CMK (cell line): ENCODE measurements around the gene MAVS.
"Not testable (repeated sequence)": the region's sequence is repeated elsewhere in the genome, so short reads cannot be mapped to it uniquely, and the experiment has no call there.

ENCODE experiments used
- DNase-seq: peaks from one replicate; pipeline ENCODE4 v3.0.0-alpha.2; 2010; ENCODE audit warnings: low read depth

MAVS gene

GRCh38 chr20:3854462-3854871 is 7.8 kb downstream of the MAVS start:
- DNase-seq = no peak

- no peak for DNase-seq
Observed at GRCh38 chr20:3857405-3857804, 10.8 kb downstream of the MAVS start.

GRCh38 chr20:3858689-3859088 is 12.1 kb downstream of the MAVS start:
- no peak for DNase-seq

GRCh38 chr20:3861191-3861590 is 14.6 kb downstream of the MAVS start:
- DNase-seq = no peak

DNA sequence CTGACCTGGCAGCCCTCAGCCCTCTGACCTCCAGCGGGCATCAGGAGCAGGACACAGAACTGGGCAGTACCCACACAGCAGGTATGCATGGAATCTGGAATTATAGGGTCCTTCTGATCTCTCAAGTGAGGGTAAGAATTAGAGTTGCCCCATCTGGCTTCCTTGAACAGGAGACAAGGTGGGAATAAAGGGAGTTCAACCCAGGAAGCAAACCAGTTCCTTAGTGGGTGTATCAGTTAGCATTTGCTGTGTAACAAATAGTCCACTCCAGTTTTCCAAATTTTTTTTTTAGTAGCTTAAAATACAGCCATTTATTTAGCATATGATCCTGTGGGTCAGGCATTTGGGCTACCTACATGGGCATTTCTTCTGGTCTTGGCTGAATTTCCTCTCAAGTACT is 15.7 kb downstream of the MAVS start:
- no peak for DNase-seq

GRCh38 chr20:3863317-3863716 is 16.7 kb downstream of the MAVS start:
- no peak for DNase-seq

DNA sequence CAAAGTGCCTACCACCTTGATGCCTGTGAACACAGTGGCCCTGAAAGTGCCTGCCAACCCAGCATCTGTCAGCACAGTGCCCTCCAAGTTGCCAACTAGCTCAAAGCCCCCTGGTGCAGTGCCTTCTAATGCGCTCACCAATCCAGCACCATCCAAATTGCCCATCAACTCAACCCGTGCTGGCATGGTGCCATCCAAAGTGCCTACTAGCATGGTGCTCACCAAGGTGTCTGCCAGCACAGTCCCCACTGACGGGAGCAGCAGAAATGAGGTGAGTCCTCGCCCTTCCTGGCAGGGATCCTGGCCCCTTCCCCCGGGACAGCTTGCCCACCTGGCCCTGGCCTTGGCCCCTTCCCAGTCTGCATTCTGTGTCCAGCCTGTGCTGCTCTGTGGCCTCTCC is 17.9 kb downstream of the MAVS start:
- no peak for DNase-seq

DNA sequence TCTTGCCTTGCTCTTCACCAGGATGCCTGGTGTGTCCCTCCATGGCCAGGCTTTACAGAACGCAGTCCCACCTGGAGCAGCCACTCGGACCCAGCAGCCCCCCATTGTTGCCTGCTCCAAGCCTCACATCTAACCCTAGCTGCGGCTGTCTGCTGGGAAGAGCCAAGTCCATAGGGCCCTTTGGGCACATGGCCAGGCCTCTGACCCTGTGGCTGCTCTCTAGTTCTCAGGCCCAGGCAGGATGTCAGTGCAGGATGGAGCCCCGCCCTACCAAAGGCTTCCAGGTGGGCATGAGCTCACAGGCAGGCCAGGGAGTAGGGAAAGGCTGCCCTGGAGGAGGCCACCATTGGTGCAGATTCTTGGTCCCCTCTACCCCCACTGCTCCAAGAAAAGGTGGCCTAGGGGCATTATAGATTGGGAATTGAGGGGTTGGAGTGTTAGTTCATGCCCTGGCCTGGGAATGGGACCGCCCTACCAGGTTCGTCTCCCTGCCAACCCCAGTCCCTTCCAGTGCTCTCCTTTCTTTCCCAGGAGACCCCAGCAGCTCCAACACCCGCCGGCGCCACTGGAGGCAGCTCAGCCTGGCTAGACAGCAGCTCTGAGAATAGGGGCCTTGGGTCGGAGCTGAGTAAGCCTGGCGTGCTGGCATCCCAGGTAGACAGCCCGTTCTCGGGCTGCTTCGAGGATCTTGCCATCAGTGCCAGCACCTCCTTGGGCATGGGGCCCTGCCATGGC is 18.7 kb downstream of the MAVS start:
- no peak for DNase-seq

- no peak for DNase-seq
Observed at GRCh38 chr20:3865887-3866407, 19.3 kb downstream of the MAVS start.

DNA sequence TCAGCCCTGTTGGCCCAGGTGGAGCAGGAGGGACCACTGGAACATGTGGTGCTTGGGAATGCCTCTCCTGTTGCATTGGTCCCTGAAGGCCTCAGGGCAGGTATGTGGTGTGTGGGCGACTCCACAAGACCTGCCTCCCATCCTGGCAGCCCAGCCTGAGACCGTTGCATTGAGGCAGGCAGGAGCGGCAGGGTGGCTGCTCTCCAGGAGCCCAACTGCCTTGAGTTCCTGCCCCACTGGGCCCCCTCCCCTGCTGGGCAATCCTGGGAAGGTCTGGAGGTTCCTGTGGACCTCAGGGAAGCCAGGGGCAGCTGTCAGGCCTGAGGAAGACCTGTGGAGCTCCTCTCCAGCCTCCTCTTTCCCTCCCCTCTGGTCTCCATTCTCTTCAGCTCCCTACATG is 19.8 kb downstream of the MAVS start:
- DNase-seq = no peak

GRCh38 chr20:3867802-3868201 is 21.2 kb downstream of the MAVS start:
- DNase-seq = no peak

DNA sequence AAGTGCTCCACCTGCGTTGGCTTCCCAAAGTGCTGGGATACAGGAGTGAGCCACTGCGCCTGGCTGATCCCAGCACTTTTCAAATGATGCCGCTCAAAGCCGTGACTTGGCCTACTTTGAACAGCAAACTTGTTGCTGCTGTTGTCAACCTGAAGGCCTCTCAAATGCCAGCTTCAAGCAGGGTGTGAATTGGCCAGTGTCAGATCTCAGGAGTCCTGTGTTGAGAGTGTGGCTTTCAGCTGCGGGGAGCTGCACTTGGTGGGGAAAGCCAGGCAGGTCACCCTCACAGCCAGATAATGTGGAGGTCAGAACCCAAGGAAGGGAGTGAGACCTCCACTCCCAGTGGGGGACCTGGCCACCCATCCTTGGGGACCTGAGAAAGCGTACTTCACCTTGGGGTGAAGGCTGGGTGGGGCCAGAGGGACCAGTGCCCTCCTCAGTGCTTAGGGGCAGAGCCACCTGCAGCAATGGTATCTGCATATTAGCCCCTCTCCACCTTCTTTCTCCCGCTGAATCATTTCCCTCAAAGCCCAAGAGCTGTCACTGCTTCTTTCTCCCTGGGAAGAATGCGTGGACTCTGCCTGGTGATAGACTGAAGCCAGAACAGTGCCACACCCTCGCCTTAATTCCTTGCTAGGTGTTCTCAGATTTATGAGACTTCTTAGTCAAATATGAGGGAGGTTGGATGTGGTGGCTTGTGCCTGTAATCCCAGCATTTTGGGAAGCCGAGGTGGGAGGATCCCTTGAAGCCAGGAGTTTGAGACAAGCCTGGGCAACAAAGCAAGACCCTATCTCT is 23.4 kb downstream of the MAVS start:
- DNase-seq = no peak

GRCh38 chr20:3871550-3872265 is 25.1 kb downstream of the MAVS start:
- no peak for DNase-seq

GRCh38 chr20:3873507-3873906 is 26.9 kb downstream of the MAVS start:
- DNase-seq = no peak

GRCh38 chr20:3874194-3874844 is 27.7 kb downstream of the MAVS start:
- no peak for DNase-seq

GRCh38 chr20:3875378-3875974 is 28.8 kb downstream of the MAVS start:
- no peak for DNase-seq

DNA sequence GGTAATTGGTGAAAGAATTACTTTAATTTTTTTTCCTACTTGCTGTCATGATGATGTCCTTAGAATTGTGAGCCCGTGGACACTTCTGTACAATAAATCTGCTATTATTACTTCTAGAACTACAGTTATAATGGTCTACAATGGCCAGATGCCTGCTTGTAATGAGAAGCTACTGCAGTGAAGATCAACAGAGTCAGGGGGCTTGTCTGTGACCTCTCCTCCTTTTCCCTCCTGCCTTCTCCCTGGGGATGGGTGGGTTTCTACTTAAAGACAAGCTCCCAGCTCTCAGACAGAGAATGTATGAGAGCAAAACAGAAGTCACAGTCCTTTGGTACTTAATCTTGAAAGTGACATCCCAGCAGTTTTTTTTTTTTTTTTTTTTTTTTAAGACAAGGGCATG is 29.4 kb downstream of the MAVS start:
- DNase-seq = no peak

GRCh38 chr20:3876676-3877075 is 30.0 kb downstream of the MAVS start:
- DNase-seq = no peak

GRCh38 chr20:3878921-3879274 is 32.3 kb downstream of the MAVS start:
- not testable (repeated sequence) for DNase-seq

DNA sequence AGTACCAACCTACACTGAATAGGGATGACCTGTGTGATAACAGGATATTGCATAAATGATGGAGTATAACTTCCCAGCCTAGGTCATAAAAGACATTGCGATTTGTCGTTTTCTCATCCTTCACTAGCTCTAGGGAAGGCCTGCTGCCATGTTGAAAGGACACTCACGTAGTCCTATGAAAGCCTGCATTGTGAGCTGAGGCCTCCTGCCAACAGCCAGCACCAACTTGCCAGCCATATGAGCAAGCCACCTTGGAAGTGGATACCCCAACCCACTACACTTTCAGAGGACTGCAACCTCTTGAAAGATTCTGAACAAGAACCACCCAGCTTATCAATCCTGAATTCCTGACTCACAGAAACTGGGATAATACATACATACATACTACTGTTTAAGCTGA is 39.1 kb downstream of the MAVS start:
- no peak for DNase-seq

DNA sequence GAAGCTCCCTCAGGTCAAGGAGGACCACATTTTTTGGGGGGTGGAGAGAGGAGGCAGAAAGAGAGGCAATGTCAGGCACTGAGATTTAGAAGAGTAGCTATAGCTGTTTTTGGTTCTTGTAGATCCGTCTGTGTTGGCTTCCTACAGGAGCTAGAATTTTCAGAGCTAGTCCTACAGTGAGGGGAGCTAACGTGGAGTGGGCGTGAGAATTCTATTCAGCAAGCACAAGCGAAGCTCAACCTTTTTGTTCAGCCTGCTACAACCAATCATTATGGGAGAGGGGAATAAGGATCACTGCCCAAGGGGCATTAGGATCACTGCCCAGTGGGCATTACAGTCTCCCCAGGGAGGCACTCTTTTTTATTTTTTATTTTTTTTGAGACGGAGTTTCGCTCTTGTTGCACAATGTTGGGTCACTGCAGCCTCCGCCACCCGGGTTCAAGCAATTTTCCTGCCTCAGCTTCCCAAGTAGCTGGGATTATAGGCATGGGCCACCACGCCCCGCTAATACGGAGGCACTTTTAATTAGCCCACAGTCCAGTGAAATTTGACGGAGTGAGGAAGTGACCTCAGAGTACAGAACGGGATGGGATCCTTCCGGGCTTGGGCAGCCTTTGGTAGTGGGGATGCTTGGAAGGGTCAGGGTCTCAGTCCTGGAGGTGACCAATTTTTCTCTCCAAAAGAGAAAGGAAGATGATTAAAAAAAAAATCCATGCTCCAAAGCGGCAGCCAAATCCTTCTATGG is 41.4 kb downstream of the MAVS start:
- no peak for DNase-seq
